Measurements from ENCODE around the gene GPALPP1.

The GPALPP1 gene

GRCh38 chr13:44967704-44968433 lies 21.5 kb upstream of the GPALPP1 start:
- Histone ChIP-seq H3K4me3 (no peak overlapping the region), H3K27ac (no peak overlapping the region)
- no peak for TF ChIP-seq CTCF (IDR thresholded peaks at IDR 0.05)
- no peak for DNase-seq (ENCODE audit: low spot score)

- no peak for DNase-seq (ENCODE audit: low spot score)
- no peak for TF ChIP-seq CTCF (IDR thresholded peaks at IDR 0.05)
- Histone ChIP-seq H3K4me3 (no peak overlapping the region), H3K27ac (peak overlapping the region in 1 of 2 donors; percentile 28)
These were observed 20.9 kb upstream of the GPALPP1 start for GRCh38 chr13:44968434-44968815.

GRCh38 chr13:44969551-44970484 lies 19.5 kb upstream of the GPALPP1 start:
- DNase-seq (ENCODE audit: low spot score) = no peak
- H3K27ac ChIP-seq = peak overlapping the region; percentile 35 to 78
- H3K4me3 ChIP-seq = no peak overlapping the region
- peak; percentile 63 for TF ChIP-seq CTCF (IDR thresholded peaks at IDR 0.05)

GRCh38 chr13:44971656-44972595 lies 17.4 kb upstream of the GPALPP1 start:
- H3K27ac ChIP-seq = peak overlapping the region in 1 of 2 donors; percentile 13
- no peak for TF ChIP-seq CTCF (IDR thresholded peaks at IDR 0.05)
- no peak overlapping the region for H3K4me3 ChIP-seq
- no peak for DNase-seq (ENCODE audit: low spot score)

GRCh38 chr13:44972956-44973581 lies 16.3 kb upstream of the GPALPP1 start:
- DNase-seq (ENCODE audit: low spot score) = no peak
- Histone ChIP-seq H3K27ac (peak overlapping the region in 1 of 2 donors; percentile 13), H3K4me3 (no peak overlapping the region)
- TF ChIP-seq CTCF (IDR thresholded peaks at IDR 0.05) = peak; percentile 21

GRCh38 chr13:44974056-44974793 lies 15.1 kb upstream of the GPALPP1 start:
- Histone ChIP-seq H3K27ac (no peak overlapping the region), H3K4me3 (no peak overlapping the region)
- no peak for DNase-seq (ENCODE audit: low spot score)
- TF ChIP-seq CTCF (IDR thresholded peaks at IDR 0.05) = no peak
